GM20000 (cell line): ENCODE results near the gene PKP2.

Source experiments
- DNase-seq: peaks from one replicate; pipeline ENCODE4 v3.0.0; 2012; ENCODE audit warnings: low spot score
- TF ChIP-seq, protein P1 (sequence below): IDR thresholded peaks from 2 replicates; pipeline ENCODE4 v1.5.1; 2012; ENCODE audit warnings: mild to moderate bottlenecking, control low read depth; ENCODE audit errors: extremely low read depth, missing control alignments

PKP2 gene

GRCh38 chr12:32859389-32859788 lies 37.2 kb downstream of the PKP2 start:
- no peak for DNase-seq
- TF ChIP-seq, protein P1, sequence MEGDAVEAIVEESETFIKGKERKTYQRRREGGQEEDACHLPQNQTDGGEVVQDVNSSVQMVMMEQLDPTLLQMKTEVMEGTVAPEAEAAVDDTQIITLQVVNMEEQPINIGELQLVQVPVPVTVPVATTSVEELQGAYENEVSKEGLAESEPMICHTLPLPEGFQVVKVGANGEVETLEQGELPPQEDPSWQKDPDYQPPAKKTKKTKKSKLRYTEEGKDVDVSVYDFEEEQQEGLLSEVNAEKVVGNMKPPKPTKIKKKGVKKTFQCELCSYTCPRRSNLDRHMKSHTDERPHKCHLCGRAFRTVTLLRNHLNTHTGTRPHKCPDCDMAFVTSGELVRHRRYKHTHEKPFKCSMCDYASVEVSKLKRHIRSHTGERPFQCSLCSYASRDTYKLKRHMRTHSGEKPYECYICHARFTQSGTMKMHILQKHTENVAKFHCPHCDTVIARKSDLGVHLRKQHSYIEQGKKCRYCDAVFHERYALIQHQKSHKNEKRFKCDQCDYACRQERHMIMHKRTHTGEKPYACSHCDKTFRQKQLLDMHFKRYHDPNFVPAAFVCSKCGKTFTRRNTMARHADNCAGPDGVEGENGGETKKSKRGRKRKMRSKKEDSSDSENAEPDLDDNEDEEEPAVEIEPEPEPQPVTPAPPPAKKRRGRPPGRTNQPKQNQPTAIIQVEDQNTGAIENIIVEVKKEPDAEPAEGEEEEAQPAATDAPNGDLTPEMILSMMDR: no peak

GRCh38 chr12:32854716-32855115 lies 41.9 kb downstream of the PKP2 start:
- no peak for DNase-seq
- TF ChIP-seq, protein P1: no peak

GRCh38 chr12:32854097-32854496 lies 42.5 kb downstream of the PKP2 start:
- TF ChIP-seq, protein P1: no peak
- DNase-seq: no peak

DNA sequence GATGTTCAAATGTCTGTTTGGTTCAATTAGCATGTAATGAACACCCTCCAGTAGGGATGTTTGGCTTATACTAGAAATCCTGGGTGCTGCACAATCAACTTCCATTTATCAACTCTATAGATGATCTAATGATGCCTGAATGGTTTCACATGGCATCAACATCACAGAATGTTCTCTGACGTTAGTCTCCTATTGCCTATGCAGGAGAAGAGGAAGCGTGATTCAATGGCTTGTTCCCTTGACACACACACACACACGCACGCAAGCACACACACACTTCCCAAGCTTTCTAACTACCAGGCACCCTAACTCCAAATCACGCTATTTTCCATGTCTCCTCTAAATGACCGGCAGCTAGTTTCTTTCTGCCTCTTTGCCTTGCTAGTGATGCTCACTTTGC lies 49.3 kb downstream of the PKP2 start:
- DNase-seq: no peak
- TF ChIP-seq, protein P1: no peak

GRCh38 chr12:32846053-32846452 lies 50.5 kb downstream of the PKP2 start:
- no peak for DNase-seq
- TF ChIP-seq, protein P1: no peak

- DNase-seq: no peak
- TF ChIP-seq, protein P1: no peak
Observed at GRCh38 chr12:32843528-32844095, 53.0 kb downstream of the PKP2 start.

DNA sequence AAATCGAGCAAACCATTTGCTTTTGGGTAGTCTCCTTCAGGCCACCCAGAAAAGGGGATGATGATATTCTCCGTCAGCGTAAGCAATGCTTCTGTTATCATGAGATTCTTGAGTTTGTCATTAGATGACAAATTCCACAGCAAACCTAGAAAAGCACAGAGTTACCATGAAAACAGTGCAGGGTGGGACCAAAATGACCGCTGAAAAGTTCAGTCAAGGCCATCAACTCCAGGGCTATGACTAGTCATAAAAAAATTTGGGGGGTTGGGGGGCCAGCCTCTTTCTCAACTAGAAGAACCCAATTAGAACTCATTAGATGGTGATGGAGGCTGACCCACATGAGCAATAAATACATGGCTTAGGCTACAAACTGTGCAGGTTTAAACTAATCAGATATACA lies 55.5 kb downstream of the PKP2 start:
- TF ChIP-seq, protein P1: no peak
- no peak for DNase-seq
